AG04450 (cell line): ENCODE data around the gene SHMT2. TPM values are rescaled to one million over a fixed set of nuclear protein-coding genes. Genes with fewer than 3 reads are reported as not detected.

Experiments used
- CTCF ChIA-PET: fragments of 300-600, 350-600 bp; formaldehyde crosslinking; extraction: SDS; loops from one replicate; lab custom pipeline; 2022; ENCODE audit warnings: antibody characterized with exemption, inconsistent platforms; lab: Charles Lee
- POLR2A ChIA-PET: fragments of 350-600 bp; formaldehyde crosslinking; extraction: SDS; loops from one replicate; lab custom pipeline; 2021; ENCODE audit warnings: antibody characterized with exemption, inconsistent platforms; lab: Yijun Ruan, JAX
- DNase-seq: peaks from one replicate; pipeline ENCODE4 v3.0.0-alpha.2; 2011; ENCODE audit warnings: low read depth, low spot score
- H3K27ac ChIP-seq: one replicate; pipeline ENCODE4 v1.5.1; 2012; ENCODE audit warnings: low read depth, low read length, control low read depth
- H3K27me3 ChIP-seq: one replicate; pipeline ENCODE4 v1.6.0; 2012; ENCODE audit warnings: low read length; ENCODE audit not compliant: control insufficient read depth, insufficient read depth
- H3K4me3 ChIP-seq: 2 replicates; pipeline ENCODE4 v1.5.1; 2011; ENCODE audit warnings: mild to moderate bottlenecking, low read depth, low read length, control low read depth
- H3K9me3 ChIP-seq: 2 replicates; pipeline ENCODE4 v1.5.1; 2012; ENCODE audit warnings: low read length; ENCODE audit not compliant: control insufficient read depth, insufficient read depth
- CTCF ChIP-seq: IDR thresholded peaks from 2 replicates; pipeline ENCODE4 v1.5.1; 2011; ENCODE audit warnings: low read depth, low read length, control low read depth, inconsistent platforms
- polyA plus RNA-seq: library from polyadenylated mRNA; depleted of rRNA; stranded (reverse); fragments of >200 nt; gene quantifications from 2 replicates; pipeline ENCODE4 v1.2.3, GENCODE V29; 2011

SHMT2 gene
- polyA plus RNA-seq, 1 experiment = 266 TPM

GRCh38 chr12:57195611-57196371, 33.7 kb upstream of the SHMT2 start:
- DNase-seq = no peak
- no peak overlapping the region for H3K4me3 ChIP-seq
- no peak for TF ChIP-seq CTCF
- H3K27ac ChIP-seq = no peak overlapping the region
- no peaks in the 10 kb centered on the region; the same call in 1 of the 2 replicates for H3K9me3 ChIP-seq
- no peaks in the 10 kb centered on the region for H3K27me3 ChIP-seq
- CTCF ChIA-PET = no interaction called here
- POLR2A ChIA-PET = no interaction called here

GRCh38 chr12:57196439-57196838, 33.1 kb upstream of the SHMT2 start:
- no peak overlapping the region for H3K27ac ChIP-seq
- POLR2A ChIA-PET = no interaction called here
- H3K27me3 ChIP-seq = no peaks in the 10 kb centered on the region
- CTCF ChIA-PET = no interaction called here
- no peak for TF ChIP-seq CTCF
- no peak overlapping the region for H3K4me3 ChIP-seq
- H3K9me3 ChIP-seq = no peaks in the 10 kb centered on the region; the same call in 1 of the 2 replicates
- no peak for DNase-seq

- no peaks in the 10 kb centered on the region for H3K27me3 ChIP-seq
- H3K9me3 ChIP-seq = no peaks in the 10 kb centered on the region; the same call in 1 of the 2 replicates
- POLR2A ChIA-PET = interaction anchor here (1.1 kb wide), 1 partner anchor 17 kb away, joined by 3 read pairs; no protein-coding TSS in a partner anchor
- no peak for DNase-seq
- no peak overlapping the region for H3K27ac ChIP-seq
- no peak overlapping the region for H3K4me3 ChIP-seq
- CTCF ChIA-PET = no interaction called here
- no peak for TF ChIP-seq CTCF
These were observed 32.6 kb upstream of the SHMT2 start for GRCh38 chr12:57196956-57197355.

- ChIA-PET POLR2A (interaction anchor here (0.6 kb wide), 2 partner anchors 70 to 339 kb away, joined by 8 to 14 read pairs; no protein-coding TSS in a partner anchor), CTCF (interaction anchor here (1.2 kb wide), 1 partner anchor 16 kb away, joined by 3 read pairs; no protein-coding TSS in a partner anchor)
- Histone ChIP-seq H3K27ac (no peak overlapping the region), H3K4me3 (no peak overlapping the region), H3K27me3 (no peaks in the 10 kb centered on the region), H3K9me3 (no peaks in the 10 kb centered on the region; the same call in 1 of the 2 replicates)
- no peak for TF ChIP-seq CTCF
- no peak for DNase-seq
These were observed 31.2 kb upstream of the SHMT2 start for GRCh38 chr12:57198329-57198728.

- no peaks in the 10 kb centered on the region; the same call in 1 of the 2 replicates for H3K9me3 ChIP-seq
- no peaks in the 10 kb centered on the region for H3K27me3 ChIP-seq
- H3K4me3 ChIP-seq = no peak overlapping the region
- ChIA-PET POLR2A (no interaction called here), CTCF (interaction anchor here (1.0 kb wide), 1 partner anchor 15 kb away, joined by 3 read pairs; no protein-coding TSS in a partner anchor)
- no peak for TF ChIP-seq CTCF
- no peak overlapping the region for H3K27ac ChIP-seq
- no peak for DNase-seq
These were observed 30.3 kb upstream of the SHMT2 start for GRCh38 chr12:57199191-57199590.
